ENCODE measurements around the gene PDZD2.

PDZD2 gene

GRCh38 chr5:31890046-31890445 lies 251.1 kb downstream of the PDZD2 start:
- DNase-seq = no peak

GRCh38 chr5:31894141-31894540 lies 255.2 kb downstream of the PDZD2 start:
- no peak for DNase-seq

GRCh38 chr5:31895199-31895820 lies 256.4 kb downstream of the PDZD2 start:
- DNase-seq = no peak

GRCh38 chr5:31898036-31898632 lies 259.2 kb downstream of the PDZD2 start:
- DNase-seq = no peak

- no peak for DNase-seq
Measured at GRCh38 chr5:31900296-31900865, 261.4 kb downstream of the PDZD2 start.

GRCh38 chr5:31901807-31902530 lies 263.0 kb downstream of the PDZD2 start:
- DNase-seq = no peak

- DNase-seq = no peak
Measured at GRCh38 chr5:31908396-31908795, 269.5 kb downstream of the PDZD2 start.

GRCh38 chr5:31909073-31909472 lies 270.1 kb downstream of the PDZD2 start:
- no peak for DNase-seq

GRCh38 chr5:31911291-31912265 lies 272.6 kb downstream of the PDZD2 start:
- no peak for DNase-seq

GRCh38 chr5:31913808-31914207 lies 274.9 kb downstream of the PDZD2 start:
- no peak for DNase-seq

- DNase-seq = no peak
Measured at GRCh38 chr5:31916327-31916726, 277.4 kb downstream of the PDZD2 start.

GRCh38 chr5:31918739-31919138 lies 279.8 kb downstream of the PDZD2 start:
- no peak for DNase-seq

- no peak for DNase-seq
Measured at GRCh38 chr5:31921852-31922305, 282.9 kb downstream of the PDZD2 start.

- no peak for DNase-seq
Measured at GRCh38 chr5:31924005-31924404, 285.1 kb downstream of the PDZD2 start.

- DNase-seq = no peak
Measured at GRCh38 chr5:31931874-31932273, 292.9 kb downstream of the PDZD2 start.

GRCh38 chr5:31934156-31934555 lies 295.2 kb downstream of the PDZD2 start:
- DNase-seq = no peak

- DNase-seq = no peak
Measured at GRCh38 chr5:31935496-31936369, 296.8 kb downstream of the PDZD2 start.

GRCh38 chr5:31936683-31937082 lies 297.8 kb downstream of the PDZD2 start:
- DNase-seq = no peak

GRCh38 chr5:31937226-31937625 lies 298.3 kb downstream of the PDZD2 start:
- no peak for DNase-seq

- no peak for DNase-seq
Measured at GRCh38 chr5:31937703-31938102, 298.8 kb downstream of the PDZD2 start.

- DNase-seq = no peak
Measured at GRCh38 chr5:31939151-31939550, 300.2 kb downstream of the PDZD2 start.
